HFFc6 (cell line): ENCODE measurements around the gene NUDT16L1. TPM values are rescaled to one million over a fixed set of nuclear protein-coding genes. Genes with fewer than 3 reads are reported as not detected.

Experiments
- DNase-seq: peaks from one replicate; pipeline ENCODE4 v3.0.0-alpha.2; 2018
- H3K27ac Mint-ChIP-seq: 2 replicates; pipeline ENCODE4 v1.8.0; 2020; ENCODE audit warnings: mild to moderate bottlenecking, mixed read lengths
- H3K27me3 Mint-ChIP-seq: 2 replicates; pipeline ENCODE4 v1.8.0; 2021; ENCODE audit warnings: mild to moderate bottlenecking, moderate library complexity, mixed read lengths; ENCODE audit not compliant: insufficient read depth
- H3K36me3 Mint-ChIP-seq: 2 replicates; pipeline ENCODE4 v1.8.0; 2021; ENCODE audit warnings: low read depth, mixed read lengths
- H3K4me1 Mint-ChIP-seq: 2 replicates; pipeline ENCODE4 v1.8.0; 2020; ENCODE audit warnings: low read depth, mixed read lengths
- H3K4me3 Mint-ChIP-seq: 2 replicates; pipeline ENCODE4 v1.8.0; 2020; ENCODE audit warnings: mild to moderate bottlenecking, moderate library complexity, mixed read lengths
- H3K9me3 Mint-ChIP-seq: 2 replicates; pipeline ENCODE4 v1.8.0; 2020; ENCODE audit warnings: mild to moderate bottlenecking, mixed read lengths
- CTCF ChIP-seq: fragments of 200-600 bp; sonication (generic); IDR thresholded peaks from 2 replicates; pipeline ENCODE4 v1.5.0; 2021; ENCODE audit warnings: antibody characterized with exemption, mild to moderate bottlenecking
- total RNA-seq, 6 experiments: library from RNA; stranded (reverse); fragmentation: NEBNext Ultra II Directional; extraction: Animal tissue kit (Norgen Biotek cat#: 25700); gene quantifications; 2 replicates in 1 of 6; 3 replicates in 5 of 6; pipeline ENCODE4 v1.2.3, GENCODE V29; 2021

The NUDT16L1 gene
- total RNA-seq, 6 experiments from 2014 or later = 33.2 to 41.8 (median 34.3) TPM

DNA sequence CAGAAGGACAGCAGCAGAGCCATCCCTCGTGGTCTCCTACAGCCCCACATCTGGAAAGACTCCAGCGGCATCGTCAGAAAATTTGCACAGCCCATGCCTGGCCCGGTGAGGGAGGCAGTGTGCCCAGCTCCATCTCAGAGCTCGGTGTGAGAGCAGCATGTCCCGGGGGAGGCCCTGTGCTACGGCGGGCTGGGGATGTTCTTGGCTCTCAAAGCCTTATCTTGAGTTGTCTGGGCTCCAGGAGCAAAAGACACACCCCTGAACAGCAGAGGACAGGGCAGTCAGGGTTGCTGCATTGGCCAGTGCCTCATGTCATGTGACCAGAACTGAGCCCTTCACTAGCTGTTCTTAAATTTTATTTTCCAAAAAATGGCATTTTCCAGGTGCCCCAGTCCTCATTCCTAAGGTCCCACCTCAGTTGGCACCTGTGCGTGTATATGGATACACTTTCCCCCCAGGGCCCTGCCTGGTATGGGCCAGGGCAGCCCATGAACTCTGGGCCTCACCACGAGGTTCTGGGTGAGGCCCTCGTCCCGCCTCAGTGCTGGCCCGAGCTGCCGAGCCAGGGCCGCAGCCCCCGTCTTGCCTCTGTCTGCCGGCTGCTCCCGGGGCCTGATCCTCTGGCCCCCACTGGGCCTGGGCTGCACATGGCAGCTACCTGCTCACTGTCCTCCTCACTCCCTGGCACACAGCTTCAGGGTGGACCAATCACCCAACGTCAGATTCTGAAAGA is 3.0 kb downstream of the NUDT16L1 start:
- Mint-ChIP-seq H3K9me3 (no peaks in the 10 kb centered on the region), H3K27ac (no peak overlapping the region), H3K4me3 (no peak overlapping the region), H3K4me1 (peaks cover 16% of the 10 kb centered on the region), H3K27me3 (peaks cover 7% of the 10 kb centered on the region), H3K36me3 (peaks cover 8% of the 10 kb centered on the region)
- no peak for DNase-seq
- TF ChIP-seq CTCF = no peak

DNA sequence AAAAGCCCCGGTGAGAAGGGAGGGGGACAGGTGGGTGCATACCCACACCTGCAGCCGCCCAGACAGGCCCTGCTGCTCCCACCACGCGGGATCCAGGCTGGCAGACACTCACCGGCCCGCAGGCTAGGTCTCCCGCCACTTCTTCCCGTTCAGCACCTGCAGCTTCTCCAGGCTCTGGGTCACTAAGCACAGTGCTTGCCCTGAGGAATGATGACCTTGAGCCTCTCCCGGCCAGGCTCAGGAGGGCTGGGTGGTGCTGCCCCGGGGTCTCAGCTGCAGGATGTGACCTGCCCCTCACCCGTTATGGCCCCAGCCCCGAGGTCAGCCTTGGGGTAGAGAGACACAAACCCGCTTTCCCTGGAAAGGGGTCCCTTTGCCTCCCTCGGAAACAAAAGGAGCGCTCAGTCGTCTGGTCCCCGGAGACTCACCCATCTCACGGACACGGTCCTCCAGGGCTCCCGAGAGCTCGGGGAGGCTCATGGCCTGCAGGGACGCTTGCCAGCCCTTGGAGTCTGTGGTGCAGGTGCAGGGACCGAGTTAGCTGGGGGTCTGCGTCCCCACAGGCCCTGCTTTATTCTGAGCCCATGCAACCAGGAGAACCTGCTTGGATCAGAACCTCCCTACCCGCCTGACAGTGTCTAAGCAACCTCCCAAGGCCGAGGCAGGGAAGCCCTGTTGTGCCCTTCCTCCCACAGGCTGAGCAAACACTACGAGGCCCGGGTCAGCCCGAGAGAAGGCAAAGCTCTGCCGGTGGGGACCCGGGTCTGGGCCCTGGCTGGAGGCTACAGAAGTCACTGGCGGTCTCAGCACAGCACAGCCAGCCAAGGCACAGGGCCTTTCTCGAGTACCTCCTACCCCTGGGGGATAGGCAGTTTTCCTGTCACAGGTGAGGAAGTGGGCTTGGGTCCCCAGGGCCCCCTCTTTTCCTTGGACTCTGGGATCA is 3.8 kb downstream of the NUDT16L1 start:
- no peak for TF ChIP-seq CTCF
- H3K27ac Mint-ChIP-seq = no peak overlapping the region
- H3K4me1 Mint-ChIP-seq = peaks cover 16% of the 10 kb centered on the region
- peaks cover 8% of the 10 kb centered on the region for H3K36me3 Mint-ChIP-seq
- H3K9me3 Mint-ChIP-seq = no peaks in the 10 kb centered on the region
- peaks cover 5% of the 10 kb centered on the region; the same call in 1 of the 2 replicates for H3K27me3 Mint-ChIP-seq
- no peak overlapping the region for H3K4me3 Mint-ChIP-seq
- DNase-seq = no peak

DNA sequence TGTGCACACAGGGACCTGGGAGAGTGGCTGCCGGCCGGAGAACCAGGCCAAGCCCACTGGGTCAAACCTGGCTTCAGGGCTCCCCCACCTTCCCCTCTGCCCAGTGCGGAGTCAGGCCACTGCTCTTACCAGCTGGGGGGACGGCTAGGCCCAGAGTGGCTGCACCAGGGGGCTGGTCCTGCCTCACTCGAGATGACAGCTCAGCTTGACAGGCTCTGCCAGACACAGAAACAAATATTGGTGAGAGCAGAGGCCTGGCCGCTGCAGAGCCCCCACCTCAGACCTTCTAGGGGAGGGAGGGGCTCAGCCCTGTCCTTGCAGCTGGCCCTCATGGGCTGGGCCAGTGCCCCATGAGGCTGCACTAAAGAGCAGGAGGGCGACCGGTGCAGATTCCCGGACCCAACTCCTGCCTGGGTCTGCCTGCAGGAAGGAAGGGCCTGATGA is 4.5 kb downstream of the NUDT16L1 start:
- no peak for TF ChIP-seq CTCF
- DNase-seq = no peak
- Mint-ChIP-seq H3K27ac (no peak overlapping the region), H3K4me3 (no peak overlapping the region), H3K4me1 (peaks cover 9% of the 10 kb centered on the region), H3K27me3 (peaks cover 5% of the 10 kb centered on the region; the same call in 1 of the 2 replicates), H3K36me3 (peaks cover 8% of the 10 kb centered on the region), H3K9me3 (no peaks in the 10 kb centered on the region)

GRCh38 chr16:4698321-4699045 is 5.1 kb downstream of the NUDT16L1 start:
- TF ChIP-seq CTCF = no peak
- no peak for DNase-seq
- Mint-ChIP-seq H3K9me3 (no peaks in the 10 kb centered on the region), H3K4me1 (peaks cover 9% of the 10 kb centered on the region), H3K4me3 (no peak overlapping the region), H3K36me3 (peaks cover 8% of the 10 kb centered on the region), H3K27ac (no peak overlapping the region), H3K27me3 (peaks cover 5% of the 10 kb centered on the region; the same call in 1 of the 2 replicates)

DNA sequence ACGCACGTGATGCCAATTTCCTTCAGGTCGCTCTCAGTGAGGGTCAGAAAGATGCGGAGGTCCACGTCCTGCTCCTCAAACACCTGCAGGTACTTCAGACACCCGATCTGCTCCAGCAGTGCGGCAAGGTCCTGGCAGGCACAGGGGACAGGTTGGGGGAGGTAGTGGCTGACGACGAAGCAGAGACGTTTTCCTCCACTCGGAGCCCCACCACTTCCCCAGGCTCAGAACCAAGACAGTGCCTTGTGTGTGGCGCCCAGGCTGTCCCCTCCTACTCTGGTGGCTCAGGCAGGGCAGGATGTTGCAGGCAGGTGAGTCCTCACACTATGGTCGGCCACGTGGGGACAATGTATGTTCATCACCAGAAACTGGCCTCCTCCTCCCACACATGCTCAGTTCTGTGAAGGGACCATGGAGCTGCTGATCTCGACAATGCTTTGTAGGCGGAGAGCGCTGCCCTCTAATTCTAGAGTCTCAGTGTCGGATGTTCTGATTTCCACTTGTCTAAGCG is 5.7 kb downstream of the NUDT16L1 start:
- Mint-ChIP-seq H3K4me1 (peaks cover 9% of the 10 kb centered on the region), H3K4me3 (no peak overlapping the region), H3K27ac (no peak overlapping the region), H3K36me3 (peaks cover 8% of the 10 kb centered on the region), H3K27me3 (peaks cover 5% of the 10 kb centered on the region; the same call in 1 of the 2 replicates), H3K9me3 (no peaks in the 10 kb centered on the region)
- DNase-seq = no peak
- no peak for TF ChIP-seq CTCF
